ENCODE results near the gene TIGD1. TPM values are rescaled to one million over a fixed set of nuclear protein-coding genes. Genes with fewer than 3 reads are reported as not detected.

TIGD1 gene
- polyA plus RNA-seq (2013, experiment 1 of 2), result 2.6 TPM
- 2.8 TPM for polyA plus RNA-seq (2013, experiment 2 of 2)

GRCh38 chr2:232550354-232551249 lies at the start of gene TIGD1, which contains the start of gene EIF4E2:
TSS of gene TIGD1 (minus strand) at chr2:232550557. CDS start at chr2:232549882, 675 bp downstream.
TSS of gene EIF4E2 (plus strand) at chr2:232550689. CDS start at chr2:232550725, 36 bp downstream.
- H3K4me1 ChIP-seq (ENCODE audit: control insufficient read depth, insufficient read depth, low read depth, low read length), result peaks cover 4% of the 10 kb centered on the region
- 0% methylated on average over 53 of the region's 81 CpGs for WGBS
- H3K4me3 ChIP-seq (ENCODE audit: insufficient read depth in 1 of 2, low read depth in 1 of 2, low read length in 2 of 2), result peak within 1 kb of the TSS; percentile 88 to 98
- peak within 1 kb of the TSS; percentile 80 to 89 for H3K4ac ChIP-seq (ENCODE audit: low read depth in 1 of 2, low read length in 2 of 2)
- DNase-seq, result peak; percentile 96
- H3K36me3 ChIP-seq (ENCODE audit: control insufficient read depth in 1 of 2, insufficient read depth in 2 of 2, low read depth in 1 of 2, low read length in 2 of 2), result peaks cover 13 to 44% of the 10 kb centered on the region in 2 experiments
- peaks cover 3% of the 10 kb centered on the region for H3K9me3 ChIP-seq (ENCODE audit: control insufficient read depth, low read length)
- H2AK5ac ChIP-seq (ENCODE audit: low read length, severe bottlenecking), result no peak within 1 kb of the TSS
- peak within 1 kb of the TSS; percentile 86 for H3K27ac ChIP-seq (ENCODE audit: low read length, poor library complexity, severe bottlenecking)
- peak within 1 kb of the TSS; percentile 93 to 97 for H3K18ac ChIP-seq (ENCODE audit: low read depth in 1 of 2, low read length in 2 of 2)
- H2AFZ ChIP-seq (ENCODE audit: low read depth, low read length), result peak within 1 kb of the TSS; percentile 83
- H3K27me3 ChIP-seq (ENCODE audit: control insufficient read depth in 1 of 2, insufficient read depth in 1 of 2, low read length in 2 of 2), result no peaks in the 10 kb centered on the region
- no peak within 1 kb of the TSS for H2BK12ac ChIP-seq (ENCODE audit: low read length in 2 of 2)
- H3K14ac ChIP-seq (ENCODE audit: low read length in 2 of 2), result peak within 1 kb of the TSS in 1 of 2 experiments; percentile 92
- H3K4me2 ChIP-seq (ENCODE audit: low read length, poor library complexity, severe bottlenecking), result peak within 1 kb of the TSS; percentile 67
- peak within 1 kb of the TSS; percentile 96 for H2BK120ac ChIP-seq (ENCODE audit: low read depth, low read length)
- H3K23ac ChIP-seq (ENCODE audit: low read length in 2 of 2), result peak within 1 kb of the TSS in 1 of 2 experiments; percentile 79
- peak within 1 kb of the TSS; percentile 89 for H4K8ac ChIP-seq (ENCODE audit: low read length)
- peak within 1 kb of the TSS; percentile 91 for H4K91ac ChIP-seq (ENCODE audit: low read length)
- H3K79me1 ChIP-seq (replicated peaks; ENCODE audit: low read length, poor library complexity, severe bottlenecking), result peaks cover 25% of the 10 kb centered on the region
- peak within 1 kb of the TSS; percentile 88 for H2BK15ac ChIP-seq (ENCODE audit: low read depth, poor library complexity, severe bottlenecking)
- H2BK5ac ChIP-seq (ENCODE audit: low read depth, low read length, poor library complexity, severe bottlenecking), result peak within 1 kb of the TSS; percentile 90
- peak within 1 kb of the TSS; percentile 99 for H3K9ac ChIP-seq (ENCODE audit: low read length)

- Histone ChIP-seq H3K9ac (ENCODE audit: low read length) (no peak overlapping the region), H3K4ac (ENCODE audit: low read depth in 1 of 2, low read length in 2 of 2) (no peak overlapping the region), H2AFZ (ENCODE audit: low read depth, low read length) (no peak overlapping the region), H3K36me3 (ENCODE audit: control insufficient read depth in 1 of 2, insufficient read depth in 2 of 2, low read depth in 1 of 2, low read length in 2 of 2) (no peaks in the 10 kb centered on the region), H3K23ac (ENCODE audit: low read length in 2 of 2) (no peak overlapping the region), H3K14ac (ENCODE audit: low read length in 2 of 2) (no peak overlapping the region), H2BK120ac (ENCODE audit: low read depth, low read length) (no peak overlapping the region), H3K4me1 (ENCODE audit: control insufficient read depth, insufficient read depth, low read depth, low read length) (peaks cover under 1% of the 10 kb centered on the region), H2BK15ac (ENCODE audit: low read depth, poor library complexity, severe bottlenecking) (no peak overlapping the region), H2BK12ac (ENCODE audit: low read length in 2 of 2) (no peak overlapping the region), H4K8ac (ENCODE audit: low read length) (no peak overlapping the region), H2AK5ac (ENCODE audit: low read length, severe bottlenecking) (no peak overlapping the region), H4K91ac (ENCODE audit: low read length) (no peak overlapping the region), H3K79me1 (replicated peaks; ENCODE audit: low read length, poor library complexity, severe bottlenecking) (no peaks in the 10 kb centered on the region), H3K9me3 (ENCODE audit: control insufficient read depth, low read length) (no peaks in the 10 kb centered on the region), H3K27ac (ENCODE audit: low read length, poor library complexity, severe bottlenecking) (no peak overlapping the region), H3K4me2 (ENCODE audit: low read length, poor library complexity, severe bottlenecking) (no peak overlapping the region), H3K18ac (ENCODE audit: low read depth in 1 of 2, low read length in 2 of 2) (no peak overlapping the region), H3K27me3 (ENCODE audit: control insufficient read depth in 1 of 2, insufficient read depth in 1 of 2, low read length in 2 of 2) (no peaks in the 10 kb centered on the region), H3K4me3 (ENCODE audit: insufficient read depth in 1 of 2, low read depth in 1 of 2, low read length in 2 of 2) (no peak overlapping the region), H2BK5ac (ENCODE audit: low read depth, low read length, poor library complexity, severe bottlenecking) (no peak overlapping the region)
- WGBS, result 94% methylated on average over 4 of the region's 4 CpGs
- no peak for DNase-seq
Measured at GRCh38 chr2:232598293-232598692, 47.9 kb upstream of the TIGD1 start.

GRCh38 chr2:232597362-232598079 lies 47.2 kb upstream of the TIGD1 start:
- H3K4me1 ChIP-seq (ENCODE audit: control insufficient read depth, insufficient read depth, low read depth, low read length), result peaks cover 6% of the 10 kb centered on the region
- no peaks in the 10 kb centered on the region for H3K79me1 ChIP-seq (replicated peaks; ENCODE audit: low read length, poor library complexity, severe bottlenecking)
- no peak overlapping the region for H2BK120ac ChIP-seq (ENCODE audit: low read depth, low read length)
- no peak overlapping the region for H3K9ac ChIP-seq (ENCODE audit: low read length)
- no peak overlapping the region for H2AFZ ChIP-seq (ENCODE audit: low read depth, low read length)
- DNase-seq, result no peak
- H2BK12ac ChIP-seq (ENCODE audit: low read length in 2 of 2), result no peak overlapping the region
- no peak overlapping the region for H3K4ac ChIP-seq (ENCODE audit: low read depth in 1 of 2, low read length in 2 of 2)
- no peaks in the 10 kb centered on the region for H3K36me3 ChIP-seq (ENCODE audit: control insufficient read depth in 1 of 2, insufficient read depth in 2 of 2, low read depth in 1 of 2, low read length in 2 of 2)
- no peaks in the 10 kb centered on the region for H3K27me3 ChIP-seq (ENCODE audit: control insufficient read depth in 1 of 2, insufficient read depth in 1 of 2, low read length in 2 of 2)
- no peak overlapping the region for H3K4me2 ChIP-seq (ENCODE audit: low read length, poor library complexity, severe bottlenecking)
- no peak overlapping the region for H3K4me3 ChIP-seq (ENCODE audit: insufficient read depth in 1 of 2, low read depth in 1 of 2, low read length in 2 of 2)
- no peak overlapping the region for H3K23ac ChIP-seq (ENCODE audit: low read length in 2 of 2)
- H3K27ac ChIP-seq (ENCODE audit: low read length, poor library complexity, severe bottlenecking), result no peak overlapping the region
- H4K8ac ChIP-seq (ENCODE audit: low read length), result no peak overlapping the region
- H3K14ac ChIP-seq (ENCODE audit: low read length in 2 of 2), result no peak overlapping the region
- H2AK5ac ChIP-seq (ENCODE audit: low read length, severe bottlenecking), result no peak overlapping the region
- H3K9me3 ChIP-seq (ENCODE audit: control insufficient read depth, low read length), result no peaks in the 10 kb centered on the region
- 90% methylated on average over 7 of the region's 7 CpGs for WGBS
- no peak overlapping the region for H3K18ac ChIP-seq (ENCODE audit: low read depth in 1 of 2, low read length in 2 of 2)
- H2BK15ac ChIP-seq (ENCODE audit: low read depth, poor library complexity, severe bottlenecking), result no peak overlapping the region
- no peak overlapping the region for H2BK5ac ChIP-seq (ENCODE audit: low read depth, low read length, poor library complexity, severe bottlenecking)
- H4K91ac ChIP-seq (ENCODE audit: low read length), result no peak overlapping the region

GRCh38 chr2:232593982-232594381 lies 43.6 kb upstream of the TIGD1 start:
- H3K79me1 ChIP-seq (replicated peaks; ENCODE audit: low read length, poor library complexity, severe bottlenecking), result no peaks in the 10 kb centered on the region
- no peak overlapping the region for H4K8ac ChIP-seq (ENCODE audit: low read length)
- no peaks in the 10 kb centered on the region for H3K9me3 ChIP-seq (ENCODE audit: control insufficient read depth, low read length)
- H2AFZ ChIP-seq (ENCODE audit: low read depth, low read length), result no peak overlapping the region
- no peaks in the 10 kb centered on the region for H3K27me3 ChIP-seq (ENCODE audit: control insufficient read depth in 1 of 2, insufficient read depth in 1 of 2, low read length in 2 of 2)
- no peaks in the 10 kb centered on the region for H3K36me3 ChIP-seq (ENCODE audit: control insufficient read depth in 1 of 2, insufficient read depth in 2 of 2, low read depth in 1 of 2, low read length in 2 of 2)
- no peak overlapping the region for H3K14ac ChIP-seq (ENCODE audit: low read length in 2 of 2)
- H2BK120ac ChIP-seq (ENCODE audit: low read depth, low read length), result no peak overlapping the region
- H3K18ac ChIP-seq (ENCODE audit: low read depth in 1 of 2, low read length in 2 of 2), result no peak overlapping the region
- no peak overlapping the region for H4K91ac ChIP-seq (ENCODE audit: low read length)
- H3K23ac ChIP-seq (ENCODE audit: low read length in 2 of 2), result no peak overlapping the region
- H2BK5ac ChIP-seq (ENCODE audit: low read depth, low read length, poor library complexity, severe bottlenecking), result no peak overlapping the region
- no peak overlapping the region for H3K9ac ChIP-seq (ENCODE audit: low read length)
- no peak overlapping the region for H2AK5ac ChIP-seq (ENCODE audit: low read length, severe bottlenecking)
- WGBS, result 84% methylated on average over 6 of the region's 7 CpGs
- H3K4me3 ChIP-seq (ENCODE audit: insufficient read depth in 1 of 2, low read depth in 1 of 2, low read length in 2 of 2), result no peak overlapping the region
- no peak overlapping the region for H3K4ac ChIP-seq (ENCODE audit: low read depth in 1 of 2, low read length in 2 of 2)
- DNase-seq, result no peak
- no peak overlapping the region for H2BK12ac ChIP-seq (ENCODE audit: low read length in 2 of 2)
- no peak overlapping the region for H2BK15ac ChIP-seq (ENCODE audit: low read depth, poor library complexity, severe bottlenecking)
- H3K4me2 ChIP-seq (ENCODE audit: low read length, poor library complexity, severe bottlenecking), result no peak overlapping the region
- no peak overlapping the region for H3K27ac ChIP-seq (ENCODE audit: low read length, poor library complexity, severe bottlenecking)
- H3K4me1 ChIP-seq (ENCODE audit: control insufficient read depth, insufficient read depth, low read depth, low read length), result peaks cover 8% of the 10 kb centered on the region

Data from mesenchymal stem cell (in vitro differentiated cells and primary cell).